GM21619 (cell line): Measurements from ENCODE around the gene DTNB.

ENCODE experiments used
- ATAC-seq: cut with Tn5 transposase; IDR thresholded peaks from one replicate; pipeline ENCODE4 v1.9.1; 2021; ENCODE audit not compliant: unreplicated experiment

Gene DTNB

GRCh38 chr2:25592766-25593292 lies 80.5 kb downstream of the DTNB start:
- no peak for ATAC-seq

GRCh38 chr2:25590921-25591505 lies 82.4 kb downstream of the DTNB start:
- ATAC-seq = no peak

- ATAC-seq = no peak
Measured at GRCh38 chr2:25589676-25590205, 83.6 kb downstream of the DTNB start.

GRCh38 chr2:25588576-25588975 lies 84.8 kb downstream of the DTNB start:
- ATAC-seq = no peak

GRCh38 chr2:25587361-25587760 lies 86.0 kb downstream of the DTNB start:
- ATAC-seq = peak; percentile 39

GRCh38 chr2:25586726-25587144 lies 86.6 kb downstream of the DTNB start:
- peak; percentile 68 for ATAC-seq

- no peak for ATAC-seq
Measured at GRCh38 chr2:25585189-25585588, 88.2 kb downstream of the DTNB start.

GRCh38 chr2:25582077-25582830 lies 91.1 kb downstream of the DTNB start:
- ATAC-seq = no peak

- no peak for ATAC-seq
Measured at GRCh38 chr2:25576596-25576995, 96.8 kb downstream of the DTNB start.

- ATAC-seq = no peak
Measured at GRCh38 chr2:25572638-25573037, 100.7 kb downstream of the DTNB start.

GRCh38 chr2:25570161-25570845 lies 103.1 kb downstream of the DTNB start:
- ATAC-seq = no peak

GRCh38 chr2:25567406-25567805 lies 106.0 kb downstream of the DTNB start:
- no peak for ATAC-seq

GRCh38 chr2:25566694-25567093 lies 106.7 kb downstream of the DTNB start:
- peak; percentile 80 for ATAC-seq

GRCh38 chr2:25566094-25566493 lies 107.3 kb downstream of the DTNB start:
- no peak for ATAC-seq

GRCh38 chr2:25561136-25561850 lies 112.1 kb downstream of the DTNB start:
- ATAC-seq = no peak

- no peak for ATAC-seq
Measured at GRCh38 chr2:25559148-25559547, 114.2 kb downstream of the DTNB start.

- ATAC-seq = peak; percentile 79
Measured at GRCh38 chr2:25558262-25558661, 115.1 kb downstream of the DTNB start.

GRCh38 chr2:25557179-25558036 lies 116.0 kb downstream of the DTNB start:
- no peak for ATAC-seq

GRCh38 chr2:25552318-25552717 lies 121.1 kb downstream of the DTNB start:
- ATAC-seq = no peak

GRCh38 chr2:25551316-25551715 lies 122.1 kb downstream of the DTNB start:
- no peak for ATAC-seq
